ENCODE data around the gene NOX4. TPM values are rescaled to one million over a fixed set of nuclear protein-coding genes. Genes with fewer than 3 reads are reported as not detected.

Gene NOX4
- total RNA-seq, 3 donors from 2014 or later, result 0.65 to 1.2 TPM; not detected in 1

GRCh38 chr11:89504270-89504669 is 13.1 kb upstream of the NOX4 start:
- intact Hi-C loops (cut with DNase I, micrococcal nuclease), result no loop called here
- ATAC-seq (no peak), DNase-seq (no peak)
- H3K4me1 ChIP-seq (ENCODE audit: low read depth), result no peaks in the 10 kb centered on the region
- H3K36me3 ChIP-seq (ENCODE audit: low read depth), result no peaks in the 10 kb centered on the region
- no peak for TF ChIP-seq CTCF (IDR thresholded peaks at IDR 0.05)
- H3K9me3 ChIP-seq, result no peaks in the 10 kb centered on the region
- no peak overlapping the region for H3K4me3 ChIP-seq

- DNase-seq (no peak), ATAC-seq (no peak)
- intact Hi-C loops (cut with DNase I, micrococcal nuclease), result no loop called here
- Histone ChIP-seq H3K9me3 (no peaks in the 10 kb centered on the region), H3K4me1 (ENCODE audit: low read depth) (no peaks in the 10 kb centered on the region), H3K4me3 (no peak overlapping the region), H3K36me3 (ENCODE audit: low read depth) (no peaks in the 10 kb centered on the region)
- TF ChIP-seq CTCF (IDR thresholded peaks at IDR 0.05), result no peak
Observed at GRCh38 chr11:89503422-89503821, 12.2 kb upstream of the NOX4 start.

GRCh38 chr11:89502301-89502700 is 11.1 kb upstream of the NOX4 start:
- intact Hi-C loops (cut with DNase I, micrococcal nuclease), result no loop called here
- TF ChIP-seq CTCF (IDR thresholded peaks at IDR 0.05), result no peak
- ATAC-seq (no peak), DNase-seq (no peak)
- H3K36me3 ChIP-seq (ENCODE audit: low read depth), result no peaks in the 10 kb centered on the region
- no peak overlapping the region for H3K4me3 ChIP-seq
- no peaks in the 10 kb centered on the region for H3K4me1 ChIP-seq (ENCODE audit: low read depth)
- no peaks in the 10 kb centered on the region for H3K9me3 ChIP-seq

GRCh38 chr11:89500336-89500735 is 9.2 kb upstream of the NOX4 start:
- no peak for TF ChIP-seq CTCF (IDR thresholded peaks at IDR 0.05)
- no peaks in the 10 kb centered on the region for H3K9me3 ChIP-seq
- no peak overlapping the region for H3K4me3 ChIP-seq
- H3K4me1 ChIP-seq (ENCODE audit: low read depth), result no peaks in the 10 kb centered on the region
- no peaks in the 10 kb centered on the region for H3K36me3 ChIP-seq (ENCODE audit: low read depth)
- no peak for DNase-seq
- intact Hi-C loops (cut with DNase I, micrococcal nuclease), result no loop called here
- ATAC-seq, result no peak

- TF ChIP-seq CTCF (IDR thresholded peaks at IDR 0.05), result no peak
- intact Hi-C loops (cut with DNase I, micrococcal nuclease), result no loop called here
- peak; percentile 71 for ATAC-seq
- peak in 1 of 3 donors; percentile 15 for DNase-seq
- no peak overlapping the region for H3K4me3 ChIP-seq
- no peaks in the 10 kb centered on the region for H3K9me3 ChIP-seq
- no peaks in the 10 kb centered on the region for H3K4me1 ChIP-seq (ENCODE audit: low read depth)
- H3K36me3 ChIP-seq (ENCODE audit: low read depth), result no peaks in the 10 kb centered on the region
Observed at GRCh38 chr11:89498845-89499448, 7.8 kb upstream of the NOX4 start.

- ATAC-seq (no peak), DNase-seq (no peak)
- no peaks in the 10 kb centered on the region for H3K4me1 ChIP-seq (ENCODE audit: low read depth)
- no peaks in the 10 kb centered on the region for H3K36me3 ChIP-seq (ENCODE audit: low read depth)
- H3K9me3 ChIP-seq, result no peaks in the 10 kb centered on the region
- TF ChIP-seq CTCF (IDR thresholded peaks at IDR 0.05), result no peak
- intact Hi-C loops (cut with DNase I, micrococcal nuclease), result no loop called here
- no peak overlapping the region for H3K4me3 ChIP-seq
Observed at GRCh38 chr11:89495951-89496350, 4.8 kb upstream of the NOX4 start.

Measured in mucosa of descending colon (tissue), 3 donors.